ENCODE data around the gene RTN4RL1.

Gene RTN4RL1

DNA sequence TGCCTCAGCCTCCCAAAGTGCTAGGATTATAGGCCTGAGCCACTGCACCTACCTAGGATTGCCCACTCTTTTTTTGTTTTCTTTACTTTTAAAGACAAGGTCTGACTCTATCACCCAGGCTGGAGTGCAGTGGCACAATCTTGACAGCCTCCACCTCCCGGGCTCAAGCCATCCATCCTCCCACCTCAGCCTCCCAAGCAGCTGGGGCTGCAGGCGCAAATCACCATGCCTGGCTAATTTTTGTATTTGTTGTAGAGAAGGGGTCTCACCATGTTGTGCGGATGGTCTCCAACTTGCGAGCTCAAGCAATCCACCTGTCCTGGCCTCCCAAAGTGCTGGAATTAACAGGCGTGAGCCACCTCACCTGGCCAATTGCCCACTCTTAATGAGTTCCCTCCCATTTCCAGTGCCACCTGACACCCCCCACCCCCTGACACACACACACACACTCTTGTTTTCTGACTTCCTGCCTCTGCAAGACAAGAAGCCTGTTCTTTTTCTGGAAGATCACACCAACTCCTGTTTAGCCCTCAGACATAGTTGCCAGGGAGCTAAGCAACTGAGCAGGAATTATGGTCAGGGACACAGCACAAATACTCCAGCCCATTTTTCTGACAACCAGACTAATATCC is 19.2 kb upstream of the RTN4RL1 start:
- in situ Hi-C loops (cut with HindIII; ENCODE audit: low sequenced_read_pairs): loop anchor here (25.0 kb wide), 1 partner anchor 132 kb away; no protein-coding TSS in a partner anchor

GRCh38 chr17:2043785-2044184 is 18.7 kb upstream of the RTN4RL1 start:
- TF ChIP-seq CTCF (IDR thresholded peaks at IDR 0.05; ENCODE audit: low read depth, low read length): no peak
- no peak overlapping the region for H3K4me3 ChIP-seq (ENCODE audit: low read depth, low read length)

More for the DNA sequence above, 19.2 kb upstream of the RTN4RL1 start:
- H3K4me3 ChIP-seq (ENCODE audit: low read depth, low read length): no peak overlapping the region
- DNase-seq (ENCODE audit: low read depth, low spot score): no peak
- no peak for TF ChIP-seq CTCF (IDR thresholded peaks at IDR 0.05; ENCODE audit: low read depth, low read length)

GRCh38 chr17:2042933-2043332 is 17.8 kb upstream of the RTN4RL1 start:
- no peak for TF ChIP-seq CTCF (IDR thresholded peaks at IDR 0.05; ENCODE audit: low read depth, low read length)
- H3K4me3 ChIP-seq (ENCODE audit: low read depth, low read length): peak overlapping the region; percentile 80
- no peak for DNase-seq (ENCODE audit: low read depth, low spot score)
- in situ Hi-C loops (cut with HindIII; ENCODE audit: low sequenced_read_pairs): loop anchor here (25.0 kb wide), 1 partner anchor 131 kb away; no protein-coding TSS in a partner anchor

More at GRCh38 chr17:2043785-2044184, 18.7 kb upstream of the RTN4RL1 start:
- DNase-seq (ENCODE audit: low read depth, low spot score): peak; percentile 44
- in situ Hi-C loops (cut with HindIII; ENCODE audit: low sequenced_read_pairs): loop anchor here (25.0 kb wide), 1 partner anchor 131 kb away; no protein-coding TSS in a partner anchor

GRCh38 chr17:2042390-2042847 is 17.3 kb upstream of the RTN4RL1 start:
- TF ChIP-seq CTCF (IDR thresholded peaks at IDR 0.05; ENCODE audit: low read depth, low read length): peak; percentile 58
- peak overlapping the region; percentile 80 for H3K4me3 ChIP-seq (ENCODE audit: low read depth, low read length)
- peak; percentile 46 for DNase-seq (ENCODE audit: low read depth, low spot score)
- in situ Hi-C loops (cut with HindIII; ENCODE audit: low sequenced_read_pairs): loop anchor here (25.0 kb wide), 1 partner anchor 130 kb away; no protein-coding TSS in a partner anchor

DNA sequence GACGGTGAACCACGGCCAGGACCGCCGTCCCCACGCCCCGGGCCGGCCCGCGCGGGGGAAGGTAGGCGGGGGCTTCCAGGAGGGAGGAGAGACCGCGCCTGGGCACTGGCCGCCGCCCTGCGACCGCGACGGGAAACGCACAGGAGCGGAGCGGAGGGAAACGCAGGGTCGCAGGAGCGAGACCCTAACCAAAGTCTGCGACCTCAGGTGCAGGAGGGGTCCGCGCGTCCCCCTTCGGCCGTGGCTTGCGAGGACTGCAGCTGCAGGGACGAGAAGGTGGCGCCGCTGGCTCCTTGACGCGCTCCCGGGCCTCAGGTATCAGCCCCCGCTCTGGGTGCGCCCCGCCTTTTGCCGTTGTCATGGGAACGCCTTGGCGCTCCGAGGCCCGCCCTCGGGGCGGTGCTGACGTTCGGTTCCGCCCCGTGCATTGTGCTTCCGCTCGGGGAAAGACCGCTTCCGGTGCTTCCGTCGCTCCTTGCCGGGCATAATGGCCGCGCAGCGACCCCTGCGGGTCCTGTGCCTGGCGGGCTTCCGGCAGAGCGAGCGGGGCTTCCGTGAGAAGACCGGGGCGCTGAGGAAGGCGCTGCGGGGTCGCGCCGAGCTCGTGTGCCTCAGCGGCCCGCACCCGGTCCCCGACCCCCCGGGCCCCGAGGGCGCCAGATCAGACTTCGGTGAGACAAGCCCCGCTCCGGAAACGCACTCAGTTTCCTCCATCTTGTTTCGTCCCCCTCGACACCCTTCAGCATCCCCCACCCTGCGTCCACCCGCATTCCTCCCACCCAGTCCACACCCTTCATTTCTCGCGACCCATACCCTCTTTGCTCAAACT is 16.6 kb upstream of the RTN4RL1 start, which contains the start of gene OVCA2:
TSS of gene OVCA2 (plus strand) at position 462 of the 829 bp plus-strand sequence. CDS start at position 488, 26 bp downstream.
- DNase-seq (ENCODE audit: low read depth, low spot score): peak; percentile 95
- in situ Hi-C loops (cut with HindIII; ENCODE audit: low sequenced_read_pairs): loop anchor here (25.0 kb wide), 1 partner anchor 129 kb away; no protein-coding TSS in a partner anchor
- TF ChIP-seq CTCF (IDR thresholded peaks at IDR 0.05; ENCODE audit: low read depth, low read length): peak; percentile 59
- peak within 1 kb of the TSS; percentile 80 for H3K4me3 ChIP-seq (ENCODE audit: low read depth, low read length)

DNA sequence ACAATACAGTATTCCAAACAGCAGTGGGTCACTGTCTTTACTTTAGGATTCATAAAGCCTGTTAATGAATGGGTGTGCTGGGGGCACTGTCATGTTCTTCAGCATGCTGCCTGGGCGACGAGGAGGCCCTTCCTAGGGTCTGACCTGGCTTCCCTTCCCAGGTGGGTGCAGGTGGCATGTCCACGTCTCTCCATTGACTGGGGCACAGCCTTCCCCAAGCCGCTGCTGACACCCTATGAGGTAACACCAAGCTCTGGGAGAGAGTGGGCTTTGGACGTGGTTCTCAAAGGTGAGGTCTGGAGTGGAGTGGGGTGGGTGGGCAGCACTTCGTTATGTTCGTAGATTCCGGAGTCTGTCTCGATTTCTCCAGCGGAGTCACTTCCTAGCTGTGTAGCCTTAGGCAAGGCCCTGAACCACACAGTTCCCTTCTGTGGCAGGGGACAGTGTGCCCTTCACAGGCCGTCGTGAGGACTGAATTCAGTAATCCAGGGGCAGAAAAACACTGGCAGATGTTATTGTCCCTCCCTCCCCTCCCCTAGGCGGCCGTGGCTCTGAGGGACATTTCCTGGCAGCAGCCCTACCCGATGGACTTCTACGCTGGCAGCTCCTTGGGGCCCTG is 15.9 kb upstream of the RTN4RL1 start:
- H3K4me3 ChIP-seq (ENCODE audit: low read depth, low read length): peak overlapping the region; percentile 80
- in situ Hi-C loops (cut with HindIII; ENCODE audit: low sequenced_read_pairs): loop anchor here (25.0 kb wide), 1 partner anchor 129 kb away; no protein-coding TSS in a partner anchor
- TF ChIP-seq CTCF (IDR thresholded peaks at IDR 0.05; ENCODE audit: low read depth, low read length): no peak
- DNase-seq (ENCODE audit: low read depth, low spot score): no peak
